CD4-positive, alpha-beta T cell treated with Interleukin-21 for 1 hour (primary cell): ENCODE measurements around the gene COPE.
A peak's percentile ranks its signal among the peaks of the same experiment; 100 is the strongest.

ENCODE experiments used
- DNase-seq: peaks from one replicate; pipeline ENCODE4 v3.0.0-alpha.2; 2020

COPE gene

DNA sequence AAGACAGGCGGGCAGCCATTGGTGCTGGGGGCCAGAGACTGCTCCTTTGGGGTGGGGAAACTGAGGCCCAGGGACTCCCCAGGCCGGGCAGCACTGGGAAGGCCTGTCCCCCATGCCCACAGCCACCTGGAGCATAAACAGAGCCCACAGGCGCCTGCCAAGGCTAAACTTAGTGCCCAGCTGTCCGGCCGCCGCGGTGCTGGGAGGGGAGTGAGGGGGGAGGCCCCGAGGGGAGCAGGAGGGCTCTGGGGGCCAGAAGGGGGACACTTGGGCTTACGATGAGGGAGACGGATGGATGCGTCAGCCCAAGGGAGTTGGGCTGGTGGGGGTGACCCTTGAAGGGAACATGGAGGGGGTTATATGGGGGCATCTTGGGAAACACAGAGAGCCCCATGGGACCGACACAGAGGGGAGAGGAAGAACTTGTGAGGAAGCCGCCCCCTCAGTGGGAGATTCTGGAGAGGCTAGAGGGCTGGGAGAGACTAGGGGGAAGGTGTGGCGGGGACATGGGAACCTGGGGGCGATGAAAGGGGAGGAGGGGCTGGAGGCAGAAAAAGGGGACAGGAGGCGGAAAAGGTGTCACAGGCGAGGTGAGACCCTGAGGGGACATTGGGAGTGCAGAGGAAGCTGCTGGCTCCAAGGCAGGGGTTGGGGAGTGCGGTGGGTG, 25.5 kb downstream of the COPE start:
- DNase-seq: no peak

DNA sequence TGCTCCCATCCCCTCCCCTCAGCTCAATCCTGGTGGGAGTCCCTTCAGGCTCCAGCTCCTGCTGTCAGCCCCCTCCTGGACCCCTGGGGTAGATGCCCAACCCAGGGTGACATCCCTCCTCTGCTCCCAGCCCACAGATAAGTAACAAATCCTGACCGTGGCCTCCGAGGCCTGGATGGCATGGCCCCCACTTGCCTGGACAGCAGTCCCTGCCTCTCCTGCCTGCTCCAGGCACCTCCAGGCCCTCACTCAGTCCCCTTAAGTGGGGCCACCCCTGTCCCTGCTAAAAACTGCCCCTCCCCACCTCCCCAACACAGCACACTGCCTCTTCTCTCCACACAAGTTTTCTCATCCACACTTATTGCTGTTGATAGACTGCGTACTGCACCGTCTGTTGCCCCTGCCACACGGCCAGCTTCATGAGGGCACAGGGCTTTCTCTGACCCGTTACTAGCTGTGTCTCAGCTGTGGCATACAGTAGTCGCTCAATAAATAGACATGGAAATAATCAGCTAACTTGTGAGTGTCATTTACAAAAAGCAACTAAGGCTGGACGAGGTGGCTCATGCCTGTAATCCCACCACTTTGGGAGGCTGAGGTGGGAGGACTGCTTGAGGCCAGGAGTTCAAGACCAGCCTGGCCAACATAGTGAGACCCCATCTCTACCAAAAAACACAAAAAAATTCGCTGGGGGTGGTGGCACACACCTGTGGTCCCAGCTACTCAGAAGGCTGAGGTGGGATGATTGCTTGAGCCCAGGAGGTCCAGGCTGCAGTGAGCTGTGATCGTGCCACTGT, 29.0 kb downstream of the COPE start:
- no peak for DNase-seq

DNA sequence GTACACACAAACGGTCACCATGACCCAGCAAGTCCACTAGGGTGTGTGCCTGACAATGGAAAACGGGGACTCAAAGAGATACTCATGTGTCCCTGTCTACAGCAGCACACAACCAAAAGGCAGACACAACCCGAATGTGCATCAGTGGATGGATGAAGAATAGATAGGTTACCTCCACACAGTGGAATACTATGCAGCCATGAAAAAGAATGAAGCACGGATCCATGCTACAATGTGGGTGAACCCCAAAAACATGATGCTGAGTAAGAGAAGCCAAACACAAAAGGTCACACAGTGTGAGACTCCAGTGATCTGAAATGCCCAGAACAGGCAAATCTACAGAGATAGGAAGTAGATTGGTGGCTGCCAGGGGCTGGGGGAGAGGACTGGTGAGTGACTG, 32.2 kb downstream of the COPE start:
- no peak for DNase-seq

DNA sequence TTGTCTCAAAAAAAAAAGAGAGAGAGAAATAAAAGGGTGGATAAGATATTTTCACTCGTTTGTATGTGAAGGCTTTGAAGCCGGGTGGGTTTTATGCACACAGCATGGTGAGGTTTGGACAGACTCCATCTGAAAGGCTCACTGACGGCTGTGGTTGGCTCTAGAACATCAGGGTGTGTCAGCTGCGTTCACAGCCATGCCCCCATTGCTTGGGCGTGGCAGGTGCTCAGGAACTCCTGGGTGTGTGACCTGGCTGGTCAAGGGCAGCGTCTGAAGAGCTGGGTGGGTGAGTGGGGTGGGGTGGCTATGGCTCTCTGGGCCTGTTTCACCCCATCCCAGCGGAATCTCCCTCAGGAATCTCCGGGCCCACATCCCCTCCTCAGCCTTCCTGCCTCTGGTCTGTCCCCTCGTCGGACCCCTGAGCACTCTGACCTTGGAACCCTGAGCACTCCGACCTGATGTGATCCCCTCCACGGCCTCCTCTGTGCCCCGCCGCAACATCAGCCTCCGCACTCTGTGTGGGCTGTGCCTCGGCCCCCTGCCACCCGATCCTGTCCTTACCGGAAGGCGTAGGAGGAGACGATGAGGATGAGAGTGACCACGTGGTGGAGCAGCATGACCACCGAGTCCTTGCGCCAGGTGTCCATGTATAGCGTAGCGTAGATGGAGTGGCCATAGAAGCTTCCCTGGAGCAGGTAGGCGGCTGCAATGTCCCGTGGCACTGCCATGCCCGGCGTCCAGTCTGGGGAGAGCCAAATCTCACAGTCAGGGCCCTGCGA, 35.5 kb downstream of the COPE start:
- no peak for DNase-seq

DNA sequence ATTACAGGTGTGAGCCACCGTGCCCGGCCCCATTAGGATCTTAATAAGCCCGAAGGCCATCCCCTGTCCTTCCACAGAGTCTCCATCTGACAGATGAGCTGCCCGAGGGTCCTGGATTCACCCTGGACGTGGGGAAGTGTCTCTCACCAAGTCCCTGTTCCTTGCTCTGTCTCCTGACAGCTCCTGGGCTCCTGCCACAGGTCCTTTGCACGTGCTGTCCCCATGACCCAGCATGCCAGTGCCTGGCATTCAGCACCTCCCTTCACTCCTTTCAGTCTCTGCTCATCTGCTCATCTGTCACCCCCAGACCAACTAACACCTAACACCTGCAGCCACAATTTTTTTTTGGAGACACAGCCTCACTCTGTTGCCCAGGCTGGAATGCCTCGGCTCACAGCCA, 37.7 kb downstream of the COPE start:
- DNase-seq: no peak

DNA sequence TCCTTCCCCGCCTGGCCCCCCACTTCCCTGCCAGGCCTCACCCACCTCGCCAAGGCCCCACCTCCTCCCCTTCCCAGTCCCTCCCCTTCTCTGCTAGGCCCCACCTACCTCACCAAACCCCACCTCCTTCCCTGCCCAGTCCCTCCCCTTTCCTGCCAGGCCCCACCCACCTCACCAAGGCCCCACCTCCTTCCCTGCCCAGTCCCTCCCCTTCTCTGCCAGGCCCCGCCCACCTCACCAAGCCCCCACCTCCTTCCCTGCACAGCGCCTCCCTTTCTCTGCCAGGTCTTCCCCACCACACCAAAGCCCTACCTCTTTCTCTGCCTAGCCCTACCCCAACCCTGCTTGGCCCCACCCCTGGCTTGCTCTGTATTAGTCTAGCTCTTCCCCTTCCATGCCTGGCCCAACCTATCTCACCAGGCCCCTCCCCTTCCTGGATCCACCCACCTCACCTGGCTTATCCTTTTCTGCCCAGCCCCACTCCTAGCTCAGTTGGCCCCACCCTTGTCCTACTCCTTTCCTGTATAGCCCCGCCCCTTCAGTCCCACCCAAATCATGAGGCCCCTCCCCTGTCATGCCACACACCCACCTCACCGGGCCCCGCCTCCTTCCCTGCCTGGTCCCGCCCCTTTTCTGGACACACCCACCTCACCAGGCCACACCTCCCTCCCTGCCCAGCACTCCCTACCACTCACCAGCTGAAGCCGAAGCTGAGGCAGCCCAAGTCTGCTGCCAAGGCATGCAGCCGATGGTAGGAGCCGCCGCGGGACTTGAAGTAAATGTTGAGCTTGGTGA, 39.4 kb downstream of the COPE start:
- peak; percentile 21 for DNase-seq

DNA sequence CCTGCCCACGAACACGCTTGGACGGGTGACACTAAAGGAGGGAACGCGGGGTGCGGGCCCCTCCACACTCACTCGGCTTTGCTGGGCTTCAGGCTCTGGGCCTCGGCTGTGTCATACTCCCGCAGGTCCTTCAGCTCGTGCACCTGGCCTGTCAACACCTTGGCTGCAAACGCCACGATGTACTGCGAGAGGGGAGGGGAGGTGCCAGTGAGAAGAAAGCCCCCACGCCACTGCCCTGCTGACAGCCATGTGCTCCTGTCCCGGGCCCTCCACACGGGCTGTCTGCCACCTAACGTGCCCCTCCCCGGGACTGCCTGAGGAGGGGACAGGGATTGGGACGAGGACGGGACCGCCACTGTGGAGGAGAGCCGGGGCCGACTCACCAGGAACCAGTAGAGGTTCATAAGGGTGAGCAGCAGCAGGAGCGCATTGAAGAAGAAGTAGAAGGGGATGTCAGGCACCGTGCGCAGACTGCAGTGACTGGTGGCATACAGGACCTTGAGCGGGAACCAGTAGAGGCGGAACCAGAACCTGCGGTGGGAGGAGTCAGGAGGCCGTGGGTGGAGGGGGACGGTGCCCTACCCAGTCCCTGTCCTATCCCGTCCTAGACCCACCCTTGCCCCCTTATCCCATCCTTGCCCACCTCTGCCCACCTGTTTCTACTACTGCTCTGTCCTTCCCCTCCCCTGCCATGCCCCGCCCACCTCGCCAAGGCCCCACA, 40.2 kb downstream of the COPE start:
- DNase-seq: no peak

DNA sequence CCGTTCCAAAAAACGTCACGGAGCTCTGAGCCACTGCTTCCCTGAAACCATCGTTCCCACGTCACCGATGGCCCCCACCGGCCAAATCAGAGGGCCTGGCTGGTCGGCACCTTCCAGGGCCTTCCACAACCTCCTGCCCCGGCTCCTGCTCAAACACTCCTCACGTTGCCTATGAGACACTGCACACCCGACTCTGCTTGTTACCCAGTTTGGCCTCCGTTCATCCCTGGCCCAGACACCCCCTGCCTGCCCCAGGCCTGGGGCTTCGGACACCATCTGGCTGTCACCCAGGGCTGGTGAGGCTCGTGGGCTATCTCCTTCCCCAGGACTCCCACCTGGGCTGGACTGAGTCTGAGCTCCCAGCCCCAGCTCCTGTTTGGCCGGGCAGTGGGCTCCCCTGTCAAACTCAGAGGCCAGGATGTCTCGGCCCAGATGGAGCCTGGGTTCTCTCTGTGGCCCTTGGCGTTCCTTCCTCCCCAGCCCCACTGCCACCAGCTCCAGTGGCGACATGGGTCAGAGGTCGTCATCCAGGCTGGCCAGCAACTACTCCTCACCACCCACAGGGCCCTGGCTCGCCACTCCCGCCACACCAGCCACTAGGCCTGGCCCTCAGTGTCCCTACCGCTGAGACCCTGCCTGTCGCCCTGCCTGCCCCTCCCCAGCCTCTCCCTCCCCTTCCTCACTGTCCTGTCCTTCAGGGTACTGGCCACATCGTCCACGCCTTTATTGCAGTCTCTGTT, 41.0 kb downstream of the COPE start:
- DNase-seq: no peak

DNA sequence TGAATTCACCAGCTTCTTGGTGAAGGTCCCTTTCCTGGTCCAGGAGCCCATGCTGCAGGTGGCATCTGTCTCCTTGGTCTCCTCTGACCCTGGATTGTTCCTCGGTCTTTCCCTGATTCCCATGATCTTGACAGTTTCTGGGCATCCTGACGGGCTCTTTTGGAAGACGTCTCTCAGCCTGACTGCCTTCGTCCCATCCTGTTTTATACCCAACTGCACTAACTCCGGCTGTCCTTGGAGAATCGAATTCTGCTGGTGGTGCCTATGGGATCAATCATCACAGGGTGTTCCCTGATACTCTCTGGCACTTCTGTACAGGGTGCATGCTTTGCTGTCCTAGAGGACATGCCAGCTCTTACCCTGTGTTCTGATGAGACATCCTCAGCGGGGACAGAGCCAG, 42.3 kb downstream of the COPE start:
- no peak for DNase-seq

DNA sequence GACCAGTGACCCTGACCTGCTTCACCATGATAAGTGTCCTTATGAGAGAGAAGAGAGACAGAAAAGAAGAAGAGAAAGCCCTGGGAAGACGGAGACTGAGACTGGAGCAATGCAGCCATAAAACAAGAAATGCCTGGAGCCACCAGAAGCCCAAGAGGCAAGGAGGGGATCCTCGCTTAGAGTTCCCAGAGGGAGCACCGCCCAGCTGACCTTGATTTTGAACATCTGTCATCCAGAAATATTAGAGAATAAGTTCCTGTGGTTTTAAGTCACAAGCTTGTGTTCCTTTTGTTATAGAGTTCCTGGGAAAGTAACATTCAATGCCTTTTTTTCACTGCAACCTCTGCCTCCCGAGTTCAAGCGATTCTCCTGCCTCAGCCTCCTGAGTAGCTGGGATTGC, 43.5 kb downstream of the COPE start:
- DNase-seq: no peak

DNA sequence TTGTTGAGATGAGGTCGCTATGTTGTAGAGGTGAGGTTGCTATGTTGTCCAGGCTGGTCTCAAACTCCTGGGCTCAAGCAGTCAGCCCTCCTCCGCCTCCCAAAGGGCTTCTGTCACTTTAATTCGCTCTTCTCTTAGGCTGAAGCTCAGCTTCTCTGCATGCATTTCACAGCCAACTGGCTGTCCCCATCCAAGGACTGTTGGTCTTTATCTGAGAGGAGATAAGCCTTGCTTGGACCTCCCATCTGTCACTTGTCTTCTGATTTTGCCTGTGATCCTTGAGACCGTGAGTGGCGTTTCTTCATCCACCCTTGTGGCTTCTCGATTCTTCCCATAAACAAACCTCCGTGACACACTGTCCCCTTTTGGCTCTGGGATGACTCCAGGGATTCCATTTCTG, 47.6 kb downstream of the COPE start:
- DNase-seq: no peak

DNA sequence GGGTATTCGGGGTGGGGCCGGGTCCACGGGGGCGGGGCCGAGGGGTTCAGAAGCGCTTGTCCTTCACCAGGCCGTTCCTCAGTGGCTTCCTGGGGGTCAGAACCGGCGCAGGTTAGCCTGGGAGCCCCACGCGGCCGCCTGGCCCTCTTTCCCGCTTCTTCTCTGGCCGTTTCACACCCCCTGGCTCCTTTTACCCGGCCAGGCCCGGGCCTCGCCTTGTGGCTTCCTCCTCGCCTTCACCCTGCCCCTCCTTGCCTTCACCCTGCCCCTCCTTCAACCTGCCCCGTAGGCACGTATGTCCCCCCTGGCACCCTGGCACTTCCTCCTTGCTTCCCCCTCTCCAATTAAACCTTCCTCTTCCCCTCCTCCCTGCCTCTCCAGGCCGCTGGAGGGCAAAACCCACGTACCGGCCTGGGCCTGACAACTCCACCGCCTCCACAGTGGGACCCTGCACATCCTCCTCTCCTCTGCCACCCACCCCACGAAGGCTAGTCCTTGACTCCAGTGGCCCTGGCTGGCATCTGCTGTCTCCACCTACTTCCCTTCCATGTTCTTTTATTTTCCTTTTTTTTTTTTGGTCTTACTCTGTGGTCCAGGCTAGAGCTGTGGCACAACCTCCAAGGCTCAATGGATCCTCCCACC, 48.5 kb downstream of the COPE start:
- DNase-seq: no peak

DNA sequence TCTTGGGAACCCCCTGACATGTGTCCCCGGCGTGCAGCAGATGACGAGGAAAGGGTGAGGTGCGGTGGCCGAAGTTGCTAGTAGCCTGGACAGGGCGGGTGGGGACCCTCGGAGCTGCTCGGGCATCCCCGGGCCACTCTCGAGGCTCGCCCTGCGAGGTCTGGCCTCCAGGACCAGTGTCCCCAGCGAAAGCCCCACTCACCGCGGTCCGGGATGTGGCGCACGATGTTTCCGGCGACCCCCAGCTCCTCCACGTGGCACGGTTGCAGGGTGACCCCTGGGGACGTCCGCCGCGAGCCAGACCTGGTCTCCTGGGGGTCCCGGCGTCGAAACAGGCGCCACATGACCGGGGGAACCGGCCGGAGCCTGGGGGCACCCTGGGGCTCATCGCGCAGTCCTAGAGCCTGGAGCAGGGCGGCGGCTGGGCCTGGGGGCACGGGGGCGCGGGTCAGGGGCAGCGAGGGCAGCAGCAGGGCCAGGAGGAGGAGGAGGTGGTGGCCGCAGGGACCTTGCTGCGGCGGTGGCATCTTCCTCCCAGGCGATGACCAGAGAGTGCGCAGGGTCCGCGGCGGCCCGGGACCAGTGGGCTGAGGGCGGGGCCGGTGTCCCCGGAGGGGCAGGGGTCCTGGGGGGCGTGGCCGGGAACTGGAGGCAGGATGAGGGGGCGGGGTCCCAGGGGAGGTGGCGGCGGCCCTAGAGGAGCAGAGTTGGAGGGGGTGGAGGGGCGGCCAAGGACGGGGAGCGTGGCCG, 49.2 kb downstream of the COPE start:
- DNase-seq: no peak

DNA sequence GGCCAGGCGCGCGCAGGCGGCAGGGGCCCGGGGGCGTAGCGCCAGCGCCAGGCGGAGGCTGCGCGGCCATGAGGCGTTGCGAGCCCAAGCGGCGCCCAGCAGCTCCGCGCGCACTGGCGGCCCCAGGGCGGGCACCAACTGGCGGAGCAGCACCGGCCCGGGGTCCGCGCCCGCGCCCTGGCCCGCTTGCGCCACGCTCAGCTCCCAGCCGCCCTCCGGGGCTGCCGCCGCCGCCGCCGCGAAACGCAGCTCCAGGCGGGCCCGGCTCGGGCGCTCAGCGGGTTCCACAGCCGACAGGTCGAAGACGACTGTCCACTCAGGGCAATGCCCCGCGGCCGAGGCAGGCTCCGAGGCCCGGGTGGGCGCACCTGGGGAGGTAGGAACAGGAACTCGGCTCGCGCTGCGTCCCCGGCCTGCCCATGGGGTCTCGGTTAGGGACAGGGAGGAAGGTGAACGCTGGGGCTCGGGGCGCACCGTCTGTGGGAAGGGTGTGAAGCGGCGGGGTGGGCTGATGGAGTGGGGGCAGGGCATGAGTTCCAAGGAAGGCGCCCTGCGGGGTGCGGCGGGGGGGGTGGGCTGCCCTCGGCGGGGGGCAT, 50.1 kb downstream of the COPE start:
- no peak for DNase-seq

DNA sequence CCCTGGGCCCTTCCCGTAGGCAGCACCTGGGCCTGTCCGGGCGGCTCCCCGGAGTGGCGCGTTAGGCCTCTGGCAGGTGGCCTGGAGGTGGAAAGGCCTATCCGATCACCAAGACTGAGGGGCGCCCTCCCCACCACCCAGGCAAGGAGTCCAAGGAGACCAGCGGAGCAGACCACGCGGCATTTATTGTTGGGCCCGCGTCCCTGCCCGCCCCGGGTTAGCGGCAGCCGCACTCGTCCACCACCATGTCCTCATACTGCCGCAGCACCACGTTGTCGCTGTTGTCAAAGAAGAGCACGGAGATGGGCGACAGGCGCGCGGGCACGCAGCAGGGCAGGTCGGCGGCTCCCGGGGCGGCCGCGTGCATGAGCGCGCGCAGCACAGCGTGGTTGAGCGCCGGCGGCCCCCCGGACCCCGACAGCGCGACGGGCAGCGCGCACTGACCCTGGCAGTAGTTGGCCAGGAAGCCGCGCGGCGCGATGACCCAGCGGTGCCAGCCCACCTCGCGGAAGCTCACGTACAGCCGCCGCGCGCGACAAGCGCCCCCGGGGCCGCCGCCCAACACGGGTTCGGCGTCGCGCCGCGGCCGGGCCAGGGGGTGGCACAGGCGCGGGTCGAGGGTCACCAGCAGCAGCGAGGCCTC, 50.7 kb downstream of the COPE start:
- no peak for DNase-seq

DNA sequence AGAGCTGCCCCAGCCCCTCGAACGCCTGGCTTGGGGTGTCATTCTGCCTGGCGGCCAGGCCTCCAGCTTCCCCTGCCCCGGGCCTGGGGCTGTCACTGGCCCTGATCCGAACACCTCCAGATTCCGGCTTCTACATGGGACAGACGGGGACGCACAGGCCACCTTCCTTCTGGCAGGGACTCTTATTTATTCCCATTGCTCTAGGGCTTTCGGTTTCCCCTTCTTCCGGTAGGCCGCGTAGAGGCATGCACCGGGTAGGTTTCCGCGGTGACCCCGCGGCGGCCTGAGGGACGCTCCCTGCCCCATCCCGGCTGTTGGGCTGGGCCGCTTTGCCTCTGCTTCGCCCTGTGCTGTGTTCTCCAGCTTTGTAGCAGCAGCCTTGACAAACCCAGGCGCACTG, 51.4 kb downstream of the COPE start:
- no peak for DNase-seq

DNA sequence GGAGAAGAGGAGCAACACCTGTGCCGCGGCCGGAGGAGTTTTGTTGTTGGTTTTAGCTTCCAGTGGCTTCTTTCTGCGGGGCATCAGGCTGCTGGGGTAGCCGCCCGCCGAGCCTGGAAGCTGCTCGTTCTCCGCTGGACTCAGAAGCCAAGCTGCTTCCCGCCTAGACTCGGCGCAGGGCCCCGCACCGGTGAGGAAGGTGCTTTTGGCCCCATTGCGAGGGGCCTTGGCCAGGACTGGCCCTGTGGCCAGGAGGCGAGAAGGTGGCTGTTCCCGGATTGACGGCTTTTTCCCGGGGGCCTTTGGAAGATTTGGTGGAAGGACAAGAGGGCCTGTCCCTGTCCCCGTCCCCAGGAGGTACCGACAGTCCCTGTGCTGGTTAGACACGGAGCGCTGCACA, 52.0 kb downstream of the COPE start:
- no peak for DNase-seq

DNA sequence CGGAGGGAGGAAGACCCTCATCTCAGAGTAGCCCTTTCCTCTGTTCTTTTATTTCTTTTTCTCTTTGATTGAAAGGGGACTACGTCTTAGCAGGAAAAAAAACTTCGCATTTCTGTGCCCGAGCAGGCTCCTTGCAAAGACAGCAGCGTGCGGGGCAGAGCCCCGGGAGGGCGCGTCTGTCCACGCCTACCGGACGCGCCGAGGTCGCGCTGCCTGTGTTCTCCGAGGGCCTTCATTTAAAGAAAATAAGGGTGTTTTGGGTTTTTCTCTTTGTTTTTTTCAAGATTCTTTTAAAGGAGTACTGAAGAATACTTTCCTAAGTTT, 52.4 kb downstream of the COPE start:
- DNase-seq: no peak

DNA sequence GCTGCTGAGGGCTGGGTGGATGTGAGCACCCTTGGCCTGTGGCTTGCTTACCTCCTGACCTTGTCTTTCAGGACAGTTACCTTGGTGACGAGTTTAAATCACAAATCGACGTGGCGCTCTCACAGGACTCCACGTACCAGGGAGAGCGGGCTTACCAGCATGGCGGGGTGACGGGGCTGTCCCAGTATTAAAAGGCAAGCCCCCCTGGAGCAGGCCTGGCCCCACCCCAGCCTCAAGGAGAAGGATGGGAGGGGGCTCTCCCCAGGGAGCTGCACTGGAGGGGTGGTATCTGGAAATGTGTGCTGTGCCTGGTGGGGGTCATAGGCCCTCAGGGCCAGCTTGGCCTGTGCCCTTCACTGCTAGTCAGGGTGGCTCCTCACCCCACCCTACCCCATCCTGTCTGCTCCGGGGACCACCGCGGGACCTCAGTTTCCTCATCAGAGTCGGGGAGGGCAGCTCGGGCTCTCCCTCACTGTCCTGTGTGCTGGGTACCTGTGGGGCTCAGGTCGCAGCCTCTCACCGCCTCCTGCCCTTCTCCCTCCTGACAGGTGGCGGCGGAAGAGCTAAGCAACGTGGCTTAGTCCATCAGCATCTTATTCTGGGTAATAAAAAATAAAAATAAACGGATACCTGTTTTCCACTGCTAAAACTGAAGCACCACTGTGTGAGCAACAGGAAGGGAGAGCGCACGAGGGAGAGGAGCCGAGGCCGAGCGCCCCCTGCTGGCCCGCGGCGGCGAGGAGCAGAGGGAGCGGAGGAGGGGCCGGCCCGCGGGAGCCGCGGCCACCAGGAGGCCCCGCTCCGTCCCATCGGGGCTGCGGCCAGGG, 53.0 kb downstream of the COPE start:
- DNase-seq: peak; percentile 62
